Loucy (cell line): ENCODE results near the gene TAF3.

Experiments used
- H2AFZ ChIP-seq: fragments of 200-600 bp; sonication (generic); 2 replicates; pipeline ENCODE4 v1.6.0; 2016; ENCODE audit warnings: antibody characterized with exemption, mild to moderate bottlenecking, low read length, moderate library complexity
- H3F3A ChIP-seq: fragments of 200-600 bp; 2 replicates; pipeline ENCODE4 v1.6.0; 2016; ENCODE audit warnings: antibody characterized with exemption, low read depth, mild to moderate bottlenecking
- H3K27me3 ChIP-seq: fragments of 200-600 bp; sonication (generic); 2 replicates; pipeline ENCODE4 v1.6.1; 2014; ENCODE audit warnings: low read length, mild to moderate bottlenecking; ENCODE audit not compliant: insufficient read depth, poor library complexity, severe bottlenecking
- H3K36me3 ChIP-seq: fragments of 200-600 bp; sonication (generic); 2 replicates; pipeline ENCODE4 v1.6.1; 2016; ENCODE audit warnings: low read length; ENCODE audit not compliant: insufficient read depth
- H3K4me1 ChIP-seq: fragments of 200-600 bp; sonication (generic); 2 replicates; pipeline ENCODE4 v1.5.1; 2014; ENCODE audit warnings: low read length, mild to moderate bottlenecking; ENCODE audit not compliant: insufficient read depth, poor library complexity, severe bottlenecking
- H3K4me2 ChIP-seq: fragments of 200-600 bp; sonication (generic); 2 replicates; pipeline ENCODE4 v1.6.0; 2014; ENCODE audit warnings: antibody characterized with exemption, low read length, low read depth, mild to moderate bottlenecking; ENCODE audit not compliant: poor library complexity, severe bottlenecking
- H3K4me3 ChIP-seq: fragments of 200-600 bp; sonication (generic); 2 replicates; pipeline ENCODE4 v1.5.1; 2014; ENCODE audit warnings: low read length, mild to moderate bottlenecking, mixed read lengths; ENCODE audit not compliant: poor library complexity, severe bottlenecking
- H3K79me2 ChIP-seq: fragments of 200-600 bp; sonication (generic); 2 replicates; pipeline ENCODE4 v1.6.1; 2014; ENCODE audit warnings: low read length; ENCODE audit not compliant: insufficient read depth
- H3K9ac ChIP-seq: fragments of 200-600 bp; sonication (generic); 2 replicates; pipeline ENCODE4 v1.6.0; 2014; ENCODE audit warnings: mild to moderate bottlenecking, low read depth, low read length, moderate library complexity; ENCODE audit not compliant: poor library complexity, severe bottlenecking
- H3K9me2 ChIP-seq: fragments of 200-600 bp; sonication (generic); replicated peaks from 2 replicates; pipeline ENCODE4 v1.6.1; 2016; ENCODE audit warnings: low read depth, low read length, mixed read lengths
- H3K9me3 ChIP-seq: fragments of 200-600 bp; sonication (generic); 2 replicates; pipeline ENCODE4 v1.6.1; 2014; ENCODE audit warnings: mild to moderate bottlenecking, antibody characterized with exemption, low read length, low read depth; ENCODE audit not compliant: insufficient read depth
- H4K20me1 ChIP-seq: fragments of 200-600 bp; sonication (generic); 2 replicates; pipeline ENCODE4 v1.6.0; 2014; ENCODE audit warnings: antibody characterized with exemption, low read length, mild to moderate bottlenecking; ENCODE audit not compliant: insufficient read depth, poor library complexity, severe bottlenecking
- CTCF ChIP-seq: fragments of 200-600 bp; sonication (generic); conservative IDR thresholded peaks from 2 replicates; pipeline ENCODE4 v1.5.1; 2014; ENCODE audit warnings: mild to moderate bottlenecking, antibody characterized with exemption, low read length
- EZH2phosphoT487 ChIP-seq: fragments of 200-600 bp; IDR thresholded peaks from 2 replicates; pipeline ENCODE4 v1.6.1; 2018; ENCODE audit warnings: antibody characterized with exemption, mild to moderate bottlenecking, moderate library complexity, borderline replicate concordance

The TAF3 gene

GRCh38 chr10:7906128-7906527 is 87.8 kb downstream of the TAF3 start:
- H3K27me3 ChIP-seq = no peaks in the 10 kb centered on the region
- H3K36me3 ChIP-seq = no peaks in the 10 kb centered on the region
- peaks cover 9% of the 10 kb centered on the region; the same call in 1 of the 2 replicates for H3K79me2 ChIP-seq
- H2AFZ ChIP-seq = no peak overlapping the region
- peaks cover 11% of the 10 kb centered on the region for H3K4me1 ChIP-seq
- no peaks in the 10 kb centered on the region for H4K20me1 ChIP-seq
- H3K9me2 ChIP-seq = no peaks in the 10 kb centered on the region
- H3K4me3 ChIP-seq = no peak overlapping the region
- H3K9me3 ChIP-seq = no peaks in the 10 kb centered on the region
- no peak overlapping the region for H3K9ac ChIP-seq
- H3F3A ChIP-seq = no peaks in the 10 kb centered on the region
- H3K4me2 ChIP-seq = no peak overlapping the region
- TF ChIP-seq EZH2phosphoT487 (no peak), CTCF (no peak)

- TF ChIP-seq EZH2phosphoT487 (no peak), CTCF (no peak)
- Histone ChIP-seq H3K9ac (no peak overlapping the region), H3K36me3 (no peaks in the 10 kb centered on the region), H3F3A (no peaks in the 10 kb centered on the region), H3K9me2 (no peaks in the 10 kb centered on the region), H3K4me2 (no peak overlapping the region), H3K4me1 (peaks cover 11% of the 10 kb centered on the region), H3K27me3 (no peaks in the 10 kb centered on the region), H3K9me3 (no peaks in the 10 kb centered on the region), H4K20me1 (no peaks in the 10 kb centered on the region), H3K4me3 (no peak overlapping the region), H2AFZ (no peak overlapping the region), H3K79me2 (peaks cover 7% of the 10 kb centered on the region; the same call in 1 of the 2 replicates)
Observed at GRCh38 chr10:7908541-7909210, 90.4 kb downstream of the TAF3 start.

GRCh38 chr10:7913126-7913872 is 95.0 kb downstream of the TAF3 start:
- Histone ChIP-seq H3K4me1 (peaks cover 6% of the 10 kb centered on the region), H3K9ac (no peak overlapping the region), H4K20me1 (no peaks in the 10 kb centered on the region), H2AFZ (no peak overlapping the region), H3K79me2 (peaks cover 18% of the 10 kb centered on the region; the same call in 1 of the 2 replicates), H3K27me3 (no peaks in the 10 kb centered on the region), H3K36me3 (no peaks in the 10 kb centered on the region), H3K9me2 (no peaks in the 10 kb centered on the region), H3F3A (no peaks in the 10 kb centered on the region), H3K4me2 (no peak overlapping the region), H3K4me3 (no peak overlapping the region), H3K9me3 (no peaks in the 10 kb centered on the region)
- TF ChIP-seq EZH2phosphoT487 (no peak), CTCF (no peak)
